HepG2 (cell line): Measurements from ENCODE around the gene BATF. TPM values are rescaled to one million over a fixed set of nuclear protein-coding genes. Genes with fewer than 3 reads are reported as not detected.

Experiments
- ATAC-seq: fragments of 200-7000 bp; cut with Tn5 transposase; 3 replicates; pipeline ENCODE4 v1.9.1; 2020; ENCODE audit warnings: mild to moderate bottlenecking, moderate library complexity
- BruUV-seq: library from RNA; stranded (reverse); fragments of 400-500 nt; replicated peaks from 2 replicates; lab custom pipeline; 2021; lab: Mats Ljungman, UMichigan
- CTCF ChIA-PET: fragments of 300-600 bp; formaldehyde crosslinking; extraction: SDS; loops from one replicate; lab custom pipeline; 2021; ENCODE audit warnings: low total read pairs, inconsistent platforms, low intra/inter-chr PET ratio; lab: Yijun Ruan, JAX
- POLR2A ChIA-PET: fragments of 350-600 bp; sonication (Branson Sonifier 250); formaldehyde crosslinking; loops from one replicate; lab custom pipeline; 2020; ENCODE audit warnings: antibody characterized with exemption, inconsistent platforms; lab: Yijun Ruan, JAX
- DNase-seq: peaks from one replicate; pipeline ENCODE4 v3.0.0-alpha.2; 2015; ENCODE audit warnings: low spot score
- FAIRE-seq: peaks from 3 replicates; lab custom pipeline; 2011; peaks lifted over from hg19 to GRCh38; lab: Jason Lieb, UNC
- H2AFZ ChIP-seq: one replicate; pipeline ENCODE4 v1.6.1; 2011; ENCODE audit warnings: low read length, inconsistent platforms
- H3K27ac ChIP-seq: fragments of 300-600 bp; 3 replicates; pipeline ENCODE4 v1.8.0; 2011; ENCODE audit warnings: mixed run types, mild to moderate bottlenecking, mixed read lengths, low read length, inconsistent platforms; ENCODE audit not compliant: insufficient read depth; ENCODE audit errors: extremely low read length
- H3K27me3 ChIP-seq, 2 experiments: fragments of 200-600 bp in 1 of 2; 2 replicates in 1 of 2; 3 replicates in 1 of 2; pipeline versions ENCODE4 v1.6.0 to v1.8.0; 2011; ENCODE audit warnings: low read length in 2 of 2, mild to moderate bottlenecking in 2 of 2, moderate library complexity in 2 of 2, inconsistent platforms in 1 of 2; ENCODE audit not compliant: insufficient read depth in 2 of 2, control insufficient read depth in 1 of 2
- H3K36me3 ChIP-seq, 2 experiments: fragments of 200-600 bp in 1 of 2; replicated peaks in 1 of 2; 2 replicates in 1 of 2; 3 replicates in 1 of 2; pipeline versions ENCODE4 v1.5.1 to v1.8.0; 2011; ENCODE audit warnings: low read length in 2 of 2, inconsistent platforms in 1 of 2; ENCODE audit not compliant: insufficient read depth in 2 of 2, control insufficient read depth in 1 of 2
- H3K4me1 ChIP-seq: 2 replicates; pipeline ENCODE4 v1.5.1; 2012; ENCODE audit warnings: low read length, inconsistent platforms; ENCODE audit not compliant: insufficient read depth
- H3K4me2 ChIP-seq: 2 replicates; pipeline ENCODE4 v1.6.0; 2011; ENCODE audit warnings: low read depth, low read length, inconsistent platforms
- H3K4me3 ChIP-seq, 3 experiments: fragments of 200-600 bp in 1 of 3; sonication (generic), shearing (Covaris generic) in 1 of 3; replicated peaks in 1 of 3; 2 replicates each; pipeline ENCODE4 v1.5.1; 2011 to 2016; ENCODE audit warnings: low read length in 3 of 3, inconsistent platforms in 2 of 3, low read depth in 2 of 3, mild to moderate bottlenecking in 2 of 3, control low read depth in 1 of 3, mixed read lengths in 1 of 3; ENCODE audit not compliant: insufficient read depth in 1 of 3
- H3K79me2 ChIP-seq: one replicate; pipeline ENCODE4 v1.6.1; 2011; ENCODE audit warnings: low read length, inconsistent platforms; ENCODE audit not compliant: insufficient read depth
- H3K9ac ChIP-seq: 2 replicates; pipeline ENCODE4 v1.6.0; 2011; ENCODE audit warnings: mild to moderate bottlenecking, low read depth, low read length, inconsistent platforms; ENCODE audit not compliant: insufficient read depth
- H3K9me3 ChIP-seq: 2 replicates; pipeline ENCODE4 v1.5.1; 2012; ENCODE audit warnings: mild to moderate bottlenecking, low read length
- H4K20me1 ChIP-seq: 2 replicates; pipeline ENCODE4 v1.6.0; 2011; ENCODE audit warnings: inconsistent platforms, mild to moderate bottlenecking, low read length, moderate library complexity; ENCODE audit not compliant: insufficient read depth
- LBX2 ChIP-seq: sonication (generic); formaldehyde crosslinking; IDR thresholded peaks from 2 replicates; pipeline ENCODE4 v1.5.0; 2020; ENCODE audit warnings: missing genetic modification reagents, mild to moderate bottlenecking, borderline replicate concordance
- NR2F1 ChIP-seq, 2 experiments: fragments of 450-650 bp in 1 of 2; formaldehyde crosslinking in 1 of 2; IDR thresholded peaks; 2 replicates each; pipeline versions ENCODE4 v1.5.0 to v1.6.1; 2016 to 2020; ENCODE audit warnings: mild to moderate bottlenecking in 1 of 2, missing compliant biosample characterization in 1 of 2, missing genetic modification reagents in 1 of 2, moderate library complexity in 1 of 2
- ZBTB10 ChIP-seq: sonication (generic); formaldehyde crosslinking; IDR thresholded peaks from 2 replicates; pipeline ENCODE4 v1.4.0; 2020; ENCODE audit warnings: missing genetic modification reagents, borderline replicate concordance
- ZBTB34 ChIP-seq: sonication (generic); formaldehyde crosslinking; IDR thresholded peaks from 2 replicates; pipeline ENCODE4 v1.8.0; 2022; ENCODE audit warnings: mild to moderate bottlenecking, missing genetic modification reagents
- ZFAT ChIP-seq: sonication (generic); formaldehyde crosslinking; conservative IDR thresholded peaks from 2 replicates; pipeline ENCODE4 v1.8.1; 2023; ENCODE audit warnings: missing genetic modification reagents, inconsistent platforms
- ZNF101 ChIP-seq: sonication (generic); formaldehyde crosslinking; IDR thresholded peaks from 2 replicates; pipeline ENCODE4 v1.4.0; 2020; ENCODE audit warnings: mild to moderate bottlenecking, low read depth, missing genetic modification reagents, borderline replicate concordance
- ZNF274 ChIP-seq: sonication (generic); formaldehyde crosslinking; IDR thresholded peaks from 2 replicates; pipeline ENCODE4 v1.5.1; 2020; ENCODE audit warnings: mild to moderate bottlenecking, missing genetic modification reagents
- ZNF510 ChIP-seq: sonication (generic); formaldehyde crosslinking; IDR thresholded peaks from 2 replicates; pipeline ENCODE4 v1.4.0; 2020; ENCODE audit warnings: low read depth, mild to moderate bottlenecking, missing genetic modification reagents
- ZNF773 ChIP-seq: sonication (generic); formaldehyde crosslinking; IDR thresholded peaks from 2 replicates; pipeline ENCODE4 v1.4.0; 2020; ENCODE audit warnings: missing genetic modification reagents, borderline replicate concordance
- ZNF800 ChIP-seq: sonication (generic); formaldehyde crosslinking; IDR thresholded peaks from 2 replicates; pipeline ENCODE4 v1.4.0; 2020; ENCODE audit warnings: missing genetic modification reagents
- in situ Hi-C: cut with HindIII; loops from 2 replicates; pipeline ENCODE4 v1.10.0; 2017; ENCODE audit warnings: low pct_unique_long_range_greater_than_20kb; ENCODE audit not compliant: extremely low pct_ligation_motif_present
- intact Hi-C: fragments of 100-400 bp; cut with micrococcal nuclease; formaldehyde crosslinking; loops from one replicate; pipeline ENCODE4 v1.10.0; 2022; ENCODE audit not compliant: unreplicated experiment
- polyA plus RNA-seq, 8 experiments: library from polyadenylated mRNA; depleted of rRNA in 3 of 8; stranded (reverse) in 7 of 8; unstranded in 1 of 8; fragments of >200 nt; fragmentation: Illumina TruSeq in 4 of 8; extraction: Trizol in 4 of 8; gene quantifications; 2 replicates each; pipeline versions ENCODE4 v1.2.1 to v1.2.3, GENCODE V29; 2011 to 2016; ENCODE audit warnings: low read depth in 4 of 8, missing spikeins in 1 of 8, mixed read lengths in 1 of 8; ENCODE audit not compliant: insufficient read depth in 1 of 8
- total RNA-seq, 5 experiments: library from RNA; depleted of rRNA; stranded (reverse); fragments of >200 nt; fragmentation: Illumina TruSeq; extraction: Trizol; gene quantifications; 2 replicates each; pipeline ENCODE4 v1.2.3, GENCODE V29; 2016; ENCODE audit warnings: low read depth in 1 of 5

The BATF gene
- total and polyA plus RNA-seq, 2 of the 13 experiments (the other 11 are each of a cell fraction or from before 2014, with no cell fraction given) = 0.22 to 0.37 TPM

GRCh38 chr14:75511201-75511600, 11.1 kb upstream of the BATF start:
- H3K4me1 ChIP-seq = peaks cover 24% of the 10 kb centered on the region
- DNase-seq = no peak
- H3K4me3 ChIP-seq = no peak overlapping the region
- BruUV-seq = no TSS peak
- ChIA-PET CTCF (no interaction called here), POLR2A (interaction anchor here (0.7 kb wide), 1 partner anchor 209 kb away, joined by 3 read pairs; no protein-coding TSS in a partner anchor)
- H3K36me3 ChIP-seq = no peaks in the 10 kb centered on the region
- no peak overlapping the region for H2AFZ ChIP-seq
- no peaks in the 10 kb centered on the region for H3K9me3 ChIP-seq
- FAIRE-seq = no peak
- H3K4me2 ChIP-seq = no peak overlapping the region
- no peaks in the 10 kb centered on the region for H3K79me2 ChIP-seq
- intact Hi-C loops = no loop called here
- peaks cover 0 to 12% of the 10 kb centered on the region in 2 experiments; a peak in 2 of 5 replicates for H3K27me3 ChIP-seq
- H4K20me1 ChIP-seq = no peaks in the 10 kb centered on the region
- H3K9ac ChIP-seq = no peak overlapping the region
- ATAC-seq = no peak
- TF ChIP-seq ZNF274 (CRISPR knock-in tag) = no peak
- TF ChIP-seq ZBTB34 (CRISPR knock-in tag) = no peak
- TF ChIP-seq ZFAT (CRISPR knock-in tag) = no peak
- no peak for TF ChIP-seq ZNF773
- TF ChIP-seq NR2F1 (CRISPR knock-in tag; IDR thresholded peaks at IDR 0.05) = no peak
- TF ChIP-seq LBX2 (CRISPR knock-in tag) = no peak
- no peak for TF ChIP-seq ZNF800 (CRISPR knock-in tag)
- TF ChIP-seq ZNF101 (CRISPR knock-in tag) = no peak
- no peak for TF ChIP-seq ZBTB10
- TF ChIP-seq ZNF510 (CRISPR knock-in tag) = no peak
- H3K27ac ChIP-seq = no peak overlapping the region
- in situ Hi-C loops = no loop called here
